ENCODE measurements around the gene F2.

The F2 gene

DNA sequence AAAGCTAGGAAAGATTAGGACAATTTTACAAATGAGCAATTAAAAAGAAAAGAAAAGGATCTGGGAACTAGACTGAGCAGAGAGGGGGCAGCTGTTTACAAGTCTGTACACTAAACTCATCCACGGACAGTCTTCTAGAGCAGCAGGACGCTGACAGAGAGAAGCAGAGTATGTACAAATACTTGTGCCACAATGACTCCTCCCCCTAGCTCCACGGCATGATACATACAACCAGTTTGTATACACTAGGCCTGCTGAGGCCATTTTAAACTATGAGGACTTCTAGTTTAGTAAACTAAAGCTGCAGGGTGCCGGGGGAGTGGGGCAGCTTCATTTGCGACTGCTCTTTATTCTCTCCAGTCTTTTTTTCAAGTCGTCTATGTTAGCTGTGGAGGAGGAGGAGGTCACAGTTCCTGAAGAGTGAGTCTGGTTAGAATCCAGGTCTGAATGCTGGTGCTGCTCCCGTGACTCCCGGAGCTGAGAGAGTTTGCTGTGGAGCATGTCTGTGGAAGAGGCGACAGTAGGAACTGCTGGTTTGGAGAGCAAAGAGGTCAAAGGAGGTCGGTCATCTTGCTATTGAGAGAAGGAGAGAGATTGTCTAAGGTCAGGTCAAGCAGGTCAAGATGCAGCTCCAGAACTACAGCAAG is 24.8 kb downstream of the F2 start:
- DNase-seq (ENCODE audit: low read depth): no peak

DNA sequence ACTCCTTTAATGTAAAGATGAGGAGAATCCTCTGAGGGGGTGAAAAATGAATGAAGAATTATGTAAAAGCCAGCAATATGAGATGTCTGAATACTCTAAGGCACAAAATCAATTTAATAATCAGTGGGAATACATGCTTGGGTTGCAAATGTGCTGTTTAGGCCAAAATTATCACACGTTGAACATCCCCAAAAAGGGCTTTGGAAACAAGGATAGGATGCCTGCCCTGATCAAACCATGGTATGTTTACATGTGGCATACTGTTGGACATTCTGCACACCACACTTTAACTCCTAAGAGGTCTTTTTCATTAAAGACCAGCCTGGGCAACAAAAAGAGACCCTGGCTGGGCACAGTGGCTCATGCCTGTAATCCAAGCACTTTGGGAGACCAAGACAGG is 26.3 kb downstream of the F2 start:
- no peak for DNase-seq (ENCODE audit: low read depth)

DNA sequence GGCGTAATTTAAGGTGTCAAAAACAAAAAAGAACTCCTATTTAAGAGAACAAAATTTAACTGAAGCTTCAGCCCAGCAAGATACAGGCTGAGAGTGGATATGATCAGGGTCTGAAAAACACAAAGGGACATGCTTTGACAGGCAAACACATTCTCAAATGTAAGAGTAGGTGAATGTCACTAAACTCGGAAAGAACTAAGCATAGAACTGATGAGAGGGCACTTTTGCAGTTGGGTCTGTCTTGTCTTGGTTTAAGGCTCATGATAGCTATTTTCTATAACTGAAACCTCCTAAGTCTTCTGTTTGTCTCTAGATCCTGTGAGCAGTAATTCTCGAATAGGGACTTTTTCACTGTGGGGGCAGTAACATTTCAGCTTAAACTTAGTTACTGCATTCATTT is 27.0 kb downstream of the F2 start:
- DNase-seq (ENCODE audit: low read depth): no peak

DNA sequence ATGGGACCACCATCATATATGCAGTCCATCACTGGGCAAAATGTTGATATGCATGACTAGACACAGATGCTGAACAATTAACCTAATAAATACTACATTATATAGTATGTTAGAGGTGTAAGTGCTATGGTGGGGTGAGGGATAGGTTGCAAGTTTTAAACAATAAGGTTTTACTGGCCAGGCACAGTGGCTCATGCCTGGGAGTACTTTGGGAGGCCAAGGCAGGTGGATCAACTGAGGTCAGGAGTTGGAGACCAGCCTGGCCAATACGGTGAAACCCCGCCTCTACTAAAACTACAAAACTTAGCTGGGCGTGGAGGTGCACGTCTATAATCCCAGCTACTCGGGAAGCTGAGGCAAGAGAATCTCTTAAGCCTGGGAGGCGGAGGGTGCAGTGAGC is 28.1 kb downstream of the F2 start:
- DNase-seq (ENCODE audit: low read depth): no peak

DNA sequence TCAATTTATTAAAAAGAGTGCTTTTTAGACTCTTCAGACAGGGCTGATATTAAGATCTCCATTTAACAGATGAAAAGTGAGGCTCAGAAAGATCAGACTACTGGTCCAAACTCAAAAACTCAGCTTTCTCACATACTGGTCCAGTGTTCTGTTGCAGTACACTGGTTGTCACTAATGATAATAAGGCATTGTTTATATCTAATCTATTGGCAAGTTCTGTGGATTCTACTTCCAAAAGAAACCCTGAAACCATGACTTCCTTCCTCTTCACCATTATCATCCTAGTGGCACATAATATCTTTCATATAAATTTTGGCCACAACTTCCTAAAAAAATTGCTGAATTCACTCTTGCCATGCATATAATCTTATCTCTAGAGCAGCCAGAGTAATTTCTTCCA is 36.9 kb downstream of the F2 start:
- DNase-seq (ENCODE audit: low read depth): no peak

DNA sequence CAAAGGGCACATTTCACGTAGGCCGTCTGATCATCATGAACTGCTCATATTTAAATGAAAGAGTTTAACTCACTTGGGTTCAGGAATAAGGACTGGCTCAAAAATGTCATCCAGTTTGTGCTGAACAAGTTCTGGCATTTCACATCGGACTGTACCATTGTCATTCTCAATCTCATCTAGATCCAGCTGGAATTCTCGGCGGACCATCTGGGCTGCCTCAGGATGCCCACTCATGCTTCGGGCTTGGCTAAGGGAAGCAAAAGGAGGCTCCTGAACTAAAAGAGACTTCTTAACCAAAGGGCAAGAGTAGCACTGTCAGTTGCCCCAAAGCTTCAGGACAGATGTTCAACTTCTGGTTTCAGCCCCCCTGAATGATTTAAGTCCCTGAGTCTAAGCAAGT is 40.2 kb downstream of the F2 start:
- no peak for DNase-seq (ENCODE audit: low read depth)

DNA sequence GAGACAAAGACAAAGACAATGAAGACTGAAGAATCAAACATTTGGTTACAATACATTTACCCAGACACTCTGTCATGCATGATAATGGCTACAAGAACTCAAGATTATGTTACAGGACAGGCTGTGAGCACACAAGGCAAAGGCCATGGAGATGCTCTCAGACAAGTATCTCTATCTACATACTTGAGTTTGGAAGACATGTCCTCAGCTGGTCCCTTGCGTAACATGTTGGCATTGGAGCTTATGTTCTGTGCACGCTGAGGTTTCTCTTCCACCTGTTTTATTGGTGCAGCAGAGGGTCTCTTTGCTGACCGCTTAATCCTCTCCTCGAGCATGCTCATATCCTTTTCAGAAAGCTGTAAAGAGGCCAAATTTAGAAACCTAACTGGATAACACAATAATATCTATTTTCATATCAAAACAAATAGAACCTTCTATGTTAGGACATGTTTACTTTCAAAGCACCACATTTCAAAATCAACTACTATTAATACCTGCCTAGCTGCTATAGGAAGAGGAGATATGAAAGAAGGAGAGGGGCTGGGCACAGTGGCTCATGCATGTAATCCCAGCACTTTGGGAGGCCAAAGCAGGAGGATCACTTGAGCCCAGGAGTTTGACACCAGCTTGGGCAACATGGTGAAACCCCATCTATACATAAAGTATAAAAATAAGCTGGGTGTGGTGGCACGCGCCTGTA is 41.6 kb downstream of the F2 start:
- no peak for DNase-seq (ENCODE audit: low read depth)

DNA sequence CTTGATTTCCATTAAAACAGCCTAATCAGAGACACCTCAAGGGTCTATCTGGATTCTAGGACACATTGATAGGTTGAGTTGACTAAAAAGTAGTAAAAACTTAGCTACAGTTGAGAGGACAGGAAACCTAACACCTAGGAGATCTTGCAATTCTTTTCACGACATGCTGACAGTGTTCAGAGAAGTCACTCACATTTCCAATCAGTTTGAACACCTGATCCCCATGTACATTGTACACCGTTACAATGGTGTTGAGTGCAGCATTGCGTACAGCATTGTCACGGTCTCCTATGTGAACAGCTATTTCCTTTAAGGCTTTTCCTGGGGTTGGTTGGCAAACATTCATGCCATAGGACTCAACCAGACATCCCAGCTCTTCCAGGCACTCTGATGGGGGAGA is 42.8 kb downstream of the F2 start:
- no peak for DNase-seq (ENCODE audit: low read depth)

DNA sequence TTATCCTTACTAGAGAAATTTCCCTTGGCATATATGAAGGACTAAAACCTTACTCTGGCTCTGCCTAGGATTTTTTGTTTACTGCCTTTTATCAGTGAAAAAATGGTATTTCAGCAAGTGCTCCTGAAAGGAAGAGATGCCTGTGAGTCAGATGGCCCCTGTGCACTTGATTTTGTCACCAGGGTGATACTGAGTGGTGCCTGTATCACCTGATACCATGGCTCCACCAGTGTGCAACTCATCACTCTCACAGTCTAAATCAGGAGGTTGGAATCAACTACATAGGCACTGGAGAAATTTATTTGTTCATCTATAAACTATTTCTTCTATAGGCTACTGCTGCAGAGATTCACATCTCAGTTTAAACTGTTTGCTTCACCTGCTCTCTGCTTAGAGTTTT is 43.2 kb downstream of the F2 start:
- no peak for DNase-seq (ENCODE audit: low read depth)

DNA sequence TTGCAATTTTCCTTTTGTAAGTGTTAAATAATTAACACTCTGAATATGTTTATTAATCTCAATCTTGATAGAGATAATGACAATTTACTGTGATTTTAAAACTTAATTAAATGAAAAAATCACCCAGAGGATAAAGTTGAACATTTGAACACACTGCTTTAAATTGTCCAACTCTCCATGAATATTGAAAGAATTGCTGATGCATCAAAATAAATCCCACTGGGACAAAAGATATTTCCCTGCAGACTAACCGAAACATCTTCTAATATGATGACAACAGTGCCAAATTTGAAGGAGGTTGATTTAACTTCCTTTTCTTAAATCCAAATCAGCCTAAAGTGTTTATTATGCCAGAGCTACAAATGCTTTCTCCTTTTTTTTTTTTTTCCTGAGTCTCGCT is 47.6 kb downstream of the F2 start:
- DNase-seq (ENCODE audit: low read depth): no peak

DNA sequence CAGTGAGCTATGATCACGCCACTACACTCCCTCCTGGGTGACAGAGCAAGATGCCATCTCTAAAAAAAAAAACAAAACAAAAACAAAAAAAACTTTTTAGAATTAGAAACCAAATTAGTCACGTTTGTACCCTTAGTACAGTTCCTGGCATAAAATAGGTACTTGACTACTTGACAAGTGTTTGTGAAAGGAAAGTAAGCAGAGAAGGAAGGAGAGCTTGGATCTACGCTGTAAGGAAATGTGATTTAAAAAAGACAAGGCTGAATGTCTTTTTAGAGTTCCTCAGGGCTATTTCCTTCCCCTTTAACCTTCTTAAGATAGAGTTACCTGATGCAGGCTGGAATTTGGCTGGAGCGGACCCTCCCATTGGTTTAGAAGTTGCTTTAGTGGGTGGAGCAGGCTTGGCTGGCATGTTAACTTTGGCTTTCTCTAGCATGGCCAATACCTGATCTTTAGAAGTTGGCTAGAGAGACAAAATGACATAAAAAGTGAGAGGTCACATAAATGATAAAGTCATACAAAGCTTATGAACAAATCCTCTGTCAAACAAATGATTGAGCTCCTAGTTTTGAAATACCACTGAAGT is 50.7 kb downstream of the F2 start:
- no peak for DNase-seq (ENCODE audit: low read depth)

DNA sequence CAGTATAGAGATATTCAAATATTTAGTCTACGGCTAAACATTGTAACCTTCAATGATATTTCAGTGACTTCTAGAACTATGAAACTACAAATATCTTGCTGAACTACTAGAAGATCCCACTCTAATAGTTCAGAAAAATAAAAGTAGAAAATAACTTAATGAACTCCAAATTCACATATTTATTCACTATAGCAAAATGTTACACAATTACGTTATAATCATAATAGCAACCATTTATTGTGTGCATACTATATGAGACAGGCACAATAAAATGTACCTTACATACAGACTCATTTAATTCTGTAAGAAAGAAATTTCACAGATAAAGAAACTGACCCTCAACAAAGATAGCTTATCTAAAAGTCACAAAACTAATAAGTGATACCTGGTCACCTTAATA is 57.9 kb downstream of the F2 start:
- no peak for DNase-seq (ENCODE audit: low read depth)

DNA sequence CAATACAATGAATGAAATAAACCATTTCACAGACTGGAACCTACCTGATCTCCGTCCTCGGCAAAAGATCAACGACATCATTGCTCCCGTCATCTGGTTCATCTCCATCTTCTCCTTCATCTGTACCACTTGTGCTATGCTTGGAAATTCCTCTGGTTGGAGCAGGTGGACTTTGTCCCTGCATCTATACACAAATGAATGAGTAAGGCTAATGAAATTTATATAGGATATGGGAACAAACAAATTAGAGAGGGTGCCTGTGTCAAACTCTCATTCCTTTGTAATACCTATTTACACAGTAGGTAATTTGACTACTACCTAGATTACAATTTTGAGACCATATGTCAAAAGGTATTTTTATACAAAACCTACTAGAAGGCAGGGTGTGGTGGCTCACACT is 59.4 kb downstream of the F2 start:
- DNase-seq (ENCODE audit: low read depth): no peak
